ENCODE results near the gene FAM149B1.

- no peak for TF ChIP-seq CTCF (IDR thresholded peaks at IDR 0.05)
- TF ChIP-seq POLR2A (IDR thresholded peaks at IDR 0.05): no peak
Measured at GRCh38 chr10:73262880-73263555, 95.1 kb downstream of the FAM149B1 start.

Data from testis (tissue), 2 donors.